Peyer's patch (tissue), 4 donors: ENCODE data around the gene OR6J1.

Source experiments
- CTCF ChIP-seq, 6 experiments: fragments of 450-650 bp in 4 of 6; fragments of 200-600 bp in 2 of 6; sonication (generic) in 1 of 6; IDR thresholded peaks; one replicate each; pipeline ENCODE4 v1.5.1; 2017 to 2019; ENCODE audit warnings: antibody characterized with exemption in 6 of 6, mild to moderate bottlenecking in 3 of 6, moderate library complexity in 1 of 6
- POLR2A ChIP-seq, 2 donors: fragments of 450-650 bp; IDR thresholded peaks; one replicate each; pipeline ENCODE4 v1.5.1; 2017; ENCODE audit warnings: antibody characterized with exemption in 2 of 2, mild to moderate bottlenecking in 2 of 2, moderate library complexity in 2 of 2

GRCh38 chr14:22668417-22668816 lies 24.3 kb upstream of the OR6J1 start:
- TF ChIP-seq CTCF (IDR thresholded peaks at IDR 0.05), result no peak
- no peak for TF ChIP-seq POLR2A (IDR thresholded peaks at IDR 0.05)
